Prostate gland (tissue), 2 donors: ENCODE data around the gene ANKRD18B.

Source experiments
- POLR2AphosphoS5 ChIP-seq: sonication (generic); formaldehyde crosslinking; IDR thresholded peaks from one replicate; pipeline ENCODE4 v1.6.1; 2017; ENCODE audit warnings: antibody characterized with exemption
- TF ChIP-seq, protein P1 (sequence below), 4 experiments: fragments of 200-600 bp in 2 of 4; fragments of 450-650 bp in 2 of 4; sonication (generic) in 2 of 4; IDR thresholded peaks; 1 replicate in 3 of 4; 2 replicates in 1 of 4; pipeline ENCODE4 v1.5.1; 2016 to 2019; ENCODE audit warnings: antibody characterized with exemption in 4 of 4, mild to moderate bottlenecking in 2 of 4, moderate library complexity in 2 of 4

DNA sequence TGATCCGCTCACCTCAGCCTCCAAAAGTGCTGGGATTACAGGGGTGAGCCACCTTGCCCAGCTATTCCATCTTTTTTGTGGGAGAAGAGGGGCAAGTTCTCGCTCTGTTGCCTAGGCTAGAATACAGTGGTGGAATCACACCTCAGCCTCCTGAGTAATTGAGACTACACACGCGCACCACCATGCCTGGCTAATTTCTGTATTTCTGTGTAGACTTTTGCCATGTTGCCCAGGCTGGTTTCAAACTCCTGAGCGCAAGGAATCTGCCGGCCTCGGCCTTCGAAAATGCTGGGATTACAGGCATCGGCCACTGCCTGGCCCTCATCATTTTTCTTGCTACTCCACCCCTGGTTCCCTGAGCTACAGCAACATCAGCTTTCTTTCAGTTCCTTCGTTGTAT lies 47.5 kb upstream of the ANKRD18B start:
- TF ChIP-seq POLR2AphosphoS5: no peak
- TF ChIP-seq, protein P1, sequence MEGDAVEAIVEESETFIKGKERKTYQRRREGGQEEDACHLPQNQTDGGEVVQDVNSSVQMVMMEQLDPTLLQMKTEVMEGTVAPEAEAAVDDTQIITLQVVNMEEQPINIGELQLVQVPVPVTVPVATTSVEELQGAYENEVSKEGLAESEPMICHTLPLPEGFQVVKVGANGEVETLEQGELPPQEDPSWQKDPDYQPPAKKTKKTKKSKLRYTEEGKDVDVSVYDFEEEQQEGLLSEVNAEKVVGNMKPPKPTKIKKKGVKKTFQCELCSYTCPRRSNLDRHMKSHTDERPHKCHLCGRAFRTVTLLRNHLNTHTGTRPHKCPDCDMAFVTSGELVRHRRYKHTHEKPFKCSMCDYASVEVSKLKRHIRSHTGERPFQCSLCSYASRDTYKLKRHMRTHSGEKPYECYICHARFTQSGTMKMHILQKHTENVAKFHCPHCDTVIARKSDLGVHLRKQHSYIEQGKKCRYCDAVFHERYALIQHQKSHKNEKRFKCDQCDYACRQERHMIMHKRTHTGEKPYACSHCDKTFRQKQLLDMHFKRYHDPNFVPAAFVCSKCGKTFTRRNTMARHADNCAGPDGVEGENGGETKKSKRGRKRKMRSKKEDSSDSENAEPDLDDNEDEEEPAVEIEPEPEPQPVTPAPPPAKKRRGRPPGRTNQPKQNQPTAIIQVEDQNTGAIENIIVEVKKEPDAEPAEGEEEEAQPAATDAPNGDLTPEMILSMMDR (IDR thresholded peaks at IDR 0.05): no peak
